ENCODE data around the gene FLRT3.

FLRT3 gene

GRCh38 chr20:14337400-14338171 is at the start of gene FLRT3:
TSS of gene FLRT3 (minus strand) at chr20:14337612. CDS start at chr20:14327506, 10,106 bp downstream.
- H2AFZ ChIP-seq: peak within 1 kb of the TSS; percentile 73
- H3K36me3 ChIP-seq (ENCODE audit: control insufficient read depth, insufficient read depth, low read length): no peaks in the 10 kb centered on the region
- H3K4me3 ChIP-seq (ENCODE audit: low read depth, low read length): peak within 1 kb of the TSS; percentile 93
- no peaks in the 10 kb centered on the region for H3K9me3 ChIP-seq (ENCODE audit: control insufficient read depth, low read length)
- peak within 1 kb of the TSS; percentile 56 for H3K9ac ChIP-seq
- H3K27me3 ChIP-seq (ENCODE audit: control insufficient read depth, insufficient read depth, low read length): no peaks in the 10 kb centered on the region
- H3K4me2 ChIP-seq (ENCODE audit: low read length): peak within 1 kb of the TSS; percentile 58
- H3K27ac ChIP-seq: peak within 1 kb of the TSS; percentile 92
- peaks cover 16% of the 10 kb centered on the region for H3K79me2 ChIP-seq
- peak; percentile 85 for TF ChIP-seq CTCF (IDR thresholded peaks at IDR 0.05)
- no peaks in the 10 kb centered on the region for H3K4me1 ChIP-seq

GRCh38 chr20:14386726-14387125 is 49.3 kb upstream of the FLRT3 start:
- no peak overlapping the region for H3K4me3 ChIP-seq (ENCODE audit: low read depth, low read length)
- peaks cover 2% of the 10 kb centered on the region for H3K9me3 ChIP-seq (ENCODE audit: control insufficient read depth, low read length)
- H3K4me1 ChIP-seq: no peaks in the 10 kb centered on the region
- no peak overlapping the region for H3K9ac ChIP-seq
- H3K79me2 ChIP-seq: no peaks in the 10 kb centered on the region
- no peak for TF ChIP-seq CTCF (IDR thresholded peaks at IDR 0.05)
- no peak overlapping the region for H2AFZ ChIP-seq
- H3K27me3 ChIP-seq (ENCODE audit: control insufficient read depth, insufficient read depth, low read length): no peaks in the 10 kb centered on the region
- H3K27ac ChIP-seq: no peak overlapping the region
- H3K4me2 ChIP-seq (ENCODE audit: low read length): no peak overlapping the region
- H3K36me3 ChIP-seq (ENCODE audit: control insufficient read depth, insufficient read depth, low read length): no peaks in the 10 kb centered on the region

GRCh38 chr20:14385176-14385740 is 47.8 kb upstream of the FLRT3 start:
- no peaks in the 10 kb centered on the region for H3K4me1 ChIP-seq
- no peak overlapping the region for H3K27ac ChIP-seq
- no peak overlapping the region for H2AFZ ChIP-seq
- no peaks in the 10 kb centered on the region for H3K36me3 ChIP-seq (ENCODE audit: control insufficient read depth, insufficient read depth, low read length)
- TF ChIP-seq CTCF (IDR thresholded peaks at IDR 0.05): no peak
- H3K27me3 ChIP-seq (ENCODE audit: control insufficient read depth, insufficient read depth, low read length): no peaks in the 10 kb centered on the region
- no peak overlapping the region for H3K4me3 ChIP-seq (ENCODE audit: low read depth, low read length)
- peaks cover 2% of the 10 kb centered on the region for H3K9me3 ChIP-seq (ENCODE audit: control insufficient read depth, low read length)
- no peak overlapping the region for H3K4me2 ChIP-seq (ENCODE audit: low read length)
- no peak overlapping the region for H3K9ac ChIP-seq
- H3K79me2 ChIP-seq: no peaks in the 10 kb centered on the region

GRCh38 chr20:14384416-14385175 is 47.2 kb upstream of the FLRT3 start:
- Histone ChIP-seq H3K27me3 (ENCODE audit: control insufficient read depth, insufficient read depth, low read length) (no peaks in the 10 kb centered on the region), H3K36me3 (ENCODE audit: control insufficient read depth, insufficient read depth, low read length) (no peaks in the 10 kb centered on the region), H3K4me1 (no peaks in the 10 kb centered on the region), H3K4me2 (ENCODE audit: low read length) (no peak overlapping the region), H3K4me3 (ENCODE audit: low read depth, low read length) (no peak overlapping the region), H2AFZ (no peak overlapping the region), H3K79me2 (no peaks in the 10 kb centered on the region), H3K27ac (no peak overlapping the region), H3K9ac (no peak overlapping the region), H3K9me3 (ENCODE audit: control insufficient read depth, low read length) (peaks cover 2% of the 10 kb centered on the region)
- TF ChIP-seq CTCF (IDR thresholded peaks at IDR 0.05): no peak

All from parathyroid adenoma (tissue), 2 donors.